K562 (cell line): ENCODE measurements around the gene HBP1. TPM values are rescaled to one million over a fixed set of nuclear protein-coding genes. Genes with fewer than 3 reads are reported as not detected.

ENCODE experiments used
- CEBPG ChIP-seq, 3 experiments: fragments of 200-800 bp in 1 of 3; sonication (Bioruptor generic) in 1 of 3; sonication (generic) in 1 of 3; formaldehyde crosslinking in 1 of 3; IDR thresholded peaks in 2 of 3; conservative IDR thresholded peaks in 1 of 3; 2 replicates each; pipeline versions ENCODE4 v1.6.1 to v1.8.0; 2016 to 2022; ENCODE audit warnings: missing compliant biosample characterization in 2 of 3, missing genetic modification characterization in 2 of 3, mild to moderate bottlenecking in 1 of 3, missing genetic modification reagents in 1 of 3
- GTF2E2 ChIP-seq: fragments of 200-800 bp; sonication (Bioruptor generic); IDR thresholded peaks from 2 replicates; pipeline ENCODE4 v1.6.1; 2016; ENCODE audit warnings: missing genetic modification characterization, missing compliant biosample characterization
- ZNF507 ChIP-seq: conservative IDR thresholded peaks from 2 replicates; pipeline ENCODE4 v1.6.1; 2017; ENCODE audit warnings: missing genetic modification characterization, missing compliant biosample characterization
- polyA plus RNA-seq, 8 experiments: library from polyadenylated mRNA; depleted of rRNA in 4 of 8; stranded (reverse) in 5 of 8; unstranded in 3 of 8; fragments of >200 nt; fragmentation: Nextera tagmentation in 2 of 8; fragmentation: Illumina TruSeq in 1 of 8; extraction: Ambion mirVana in 2 of 8; extraction: Trizol in 1 of 8; gene quantifications; 2 replicates each; pipeline versions ENCODE4 v1.2.1 to v1.2.3, GENCODE V29; 2011 to 2014; ENCODE audit warnings: inconsistent platforms in 1 of 8, missing spikeins in 1 of 8
- total RNA-seq, 7 experiments: library from RNA; depleted of rRNA in 6 of 7; stranded (reverse); fragments of >200 nt in 6 of 7; fragmentation: Illumina TruSeq in 2 of 7; extraction: Trizol in 2 of 7; gene quantifications; 2 replicates each; pipeline versions ENCODE4 v1.2.1 to v1.2.3, GENCODE V29; 2011 to 2021; ENCODE audit warnings: low replicate concordance in 1 of 7
- TF ChIP-seq, protein P1 (sequence below), 2 experiments: fragments of 450-650 bp; formaldehyde crosslinking in 1 of 2; IDR thresholded peaks; 2 replicates each; pipeline versions ENCODE4 v1.4.0 to v1.6.1; 2014 to 2020; ENCODE audit warnings: mild to moderate bottlenecking in 2 of 2, borderline replicate concordance in 1 of 2, low read depth in 1 of 2
- TF ChIP-seq, protein P2 (sequence below): sonication (generic); formaldehyde crosslinking; IDR thresholded peaks from 2 replicates; pipeline ENCODE4 v1.8.0; 2022; ENCODE audit warnings: missing genetic modification reagents, mild to moderate bottlenecking, borderline replicate concordance
- TF ChIP-seq, protein P3 (sequence below), 2 experiments: fragments of 450-650 bp in 1 of 2; IDR thresholded peaks; 2 replicates each; pipeline ENCODE4 v1.6.1; 2011 to 2017; ENCODE audit warnings: low read depth in 2 of 2, antibody characterized with exemption in 1 of 2, borderline replicate concordance in 1 of 2, low read length in 1 of 2, mild to moderate bottlenecking in 1 of 2, mixed read lengths in 1 of 2; ENCODE audit not compliant: control insufficient read depth in 1 of 2
- TF ChIP-seq, protein P4 (sequence below): fragments of 250-450 bp; sonication (Bioruptor Pico); IDR thresholded peaks from 2 replicates; pipeline ENCODE4 v1.4.0; 2020

HBP1 gene
- total and polyA plus RNA-seq, 9 of the 15 experiments (the other 6 are each of a cell fraction or from before 2014, with no cell fraction given): 18.7 to 59.9 (median 27.0) TPM

DNA sequence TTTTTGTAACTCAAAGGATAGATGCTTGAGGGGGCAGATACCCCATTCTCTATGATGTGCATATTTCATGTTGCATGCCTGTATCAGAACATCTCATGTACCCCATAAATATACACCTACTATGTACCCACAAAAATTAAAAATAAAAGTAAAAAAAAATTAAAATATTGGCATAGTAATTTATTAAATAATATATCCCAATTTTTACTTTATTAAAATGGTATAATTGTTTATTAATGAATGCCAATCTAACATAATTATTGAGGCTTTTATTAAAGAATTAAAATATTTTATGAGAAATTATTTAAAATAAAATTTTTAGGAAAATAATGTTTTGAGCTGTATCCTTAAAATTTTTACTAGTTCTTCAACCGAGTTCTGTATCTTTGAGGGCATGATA lies 18.9 kb upstream of the HBP1 start (continued):
- TF ChIP-seq CEBPG (CRISPR knock-in tag; IDR thresholded peaks at IDR 0.05): no peak
- TF ChIP-seq CEBPG (tag; conservative IDR thresholded peaks at IDR 0.05 in 1 of 2, IDR thresholded peaks at IDR 0.05 in 1 of 2): no peak
- TF ChIP-seq, protein P1, sequence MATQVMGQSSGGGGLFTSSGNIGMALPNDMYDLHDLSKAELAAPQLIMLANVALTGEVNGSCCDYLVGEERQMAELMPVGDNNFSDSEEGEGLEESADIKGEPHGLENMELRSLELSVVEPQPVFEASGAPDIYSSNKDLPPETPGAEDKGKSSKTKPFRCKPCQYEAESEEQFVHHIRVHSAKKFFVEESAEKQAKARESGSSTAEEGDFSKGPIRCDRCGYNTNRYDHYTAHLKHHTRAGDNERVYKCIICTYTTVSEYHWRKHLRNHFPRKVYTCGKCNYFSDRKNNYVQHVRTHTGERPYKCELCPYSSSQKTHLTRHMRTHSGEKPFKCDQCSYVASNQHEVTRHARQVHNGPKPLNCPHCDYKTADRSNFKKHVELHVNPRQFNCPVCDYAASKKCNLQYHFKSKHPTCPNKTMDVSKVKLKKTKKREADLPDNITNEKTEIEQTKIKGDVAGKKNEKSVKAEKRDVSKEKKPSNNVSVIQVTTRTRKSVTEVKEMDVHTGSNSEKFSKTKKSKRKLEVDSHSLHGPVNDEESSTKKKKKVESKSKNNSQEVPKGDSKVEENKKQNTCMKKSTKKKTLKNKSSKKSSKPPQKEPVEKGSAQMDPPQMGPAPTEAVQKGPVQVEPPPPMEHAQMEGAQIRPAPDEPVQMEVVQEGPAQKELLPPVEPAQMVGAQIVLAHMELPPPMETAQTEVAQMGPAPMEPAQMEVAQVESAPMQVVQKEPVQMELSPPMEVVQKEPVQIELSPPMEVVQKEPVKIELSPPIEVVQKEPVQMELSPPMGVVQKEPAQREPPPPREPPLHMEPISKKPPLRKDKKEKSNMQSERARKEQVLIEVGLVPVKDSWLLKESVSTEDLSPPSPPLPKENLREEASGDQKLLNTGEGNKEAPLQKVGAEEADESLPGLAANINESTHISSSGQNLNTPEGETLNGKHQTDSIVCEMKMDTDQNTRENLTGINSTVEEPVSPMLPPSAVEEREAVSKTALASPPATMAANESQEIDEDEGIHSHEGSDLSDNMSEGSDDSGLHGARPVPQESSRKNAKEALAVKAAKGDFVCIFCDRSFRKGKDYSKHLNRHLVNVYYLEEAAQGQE (IDR thresholded peaks at IDR 0.05; ENCODE audit: borderline replicate concordance): no peak
- TF ChIP-seq, protein P1 (CRISPR knock-in tag; IDR thresholded peaks at IDR 0.05; ENCODE audit: low read depth): no peak
- TF ChIP-seq, protein P2, sequence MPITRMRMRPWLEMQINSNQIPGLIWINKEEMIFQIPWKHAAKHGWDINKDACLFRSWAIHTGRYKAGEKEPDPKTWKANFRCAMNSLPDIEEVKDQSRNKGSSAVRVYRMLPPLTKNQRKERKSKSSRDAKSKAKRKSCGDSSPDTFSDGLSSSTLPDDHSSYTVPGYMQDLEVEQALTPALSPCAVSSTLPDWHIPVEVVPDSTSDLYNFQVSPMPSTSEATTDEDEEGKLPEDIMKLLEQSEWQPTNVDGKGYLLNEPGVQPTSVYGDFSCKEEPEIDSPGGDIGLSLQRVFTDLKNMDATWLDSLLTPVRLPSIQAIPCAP (CRISPR knock-in tag): no peak
- TF ChIP-seq, protein P3, sequence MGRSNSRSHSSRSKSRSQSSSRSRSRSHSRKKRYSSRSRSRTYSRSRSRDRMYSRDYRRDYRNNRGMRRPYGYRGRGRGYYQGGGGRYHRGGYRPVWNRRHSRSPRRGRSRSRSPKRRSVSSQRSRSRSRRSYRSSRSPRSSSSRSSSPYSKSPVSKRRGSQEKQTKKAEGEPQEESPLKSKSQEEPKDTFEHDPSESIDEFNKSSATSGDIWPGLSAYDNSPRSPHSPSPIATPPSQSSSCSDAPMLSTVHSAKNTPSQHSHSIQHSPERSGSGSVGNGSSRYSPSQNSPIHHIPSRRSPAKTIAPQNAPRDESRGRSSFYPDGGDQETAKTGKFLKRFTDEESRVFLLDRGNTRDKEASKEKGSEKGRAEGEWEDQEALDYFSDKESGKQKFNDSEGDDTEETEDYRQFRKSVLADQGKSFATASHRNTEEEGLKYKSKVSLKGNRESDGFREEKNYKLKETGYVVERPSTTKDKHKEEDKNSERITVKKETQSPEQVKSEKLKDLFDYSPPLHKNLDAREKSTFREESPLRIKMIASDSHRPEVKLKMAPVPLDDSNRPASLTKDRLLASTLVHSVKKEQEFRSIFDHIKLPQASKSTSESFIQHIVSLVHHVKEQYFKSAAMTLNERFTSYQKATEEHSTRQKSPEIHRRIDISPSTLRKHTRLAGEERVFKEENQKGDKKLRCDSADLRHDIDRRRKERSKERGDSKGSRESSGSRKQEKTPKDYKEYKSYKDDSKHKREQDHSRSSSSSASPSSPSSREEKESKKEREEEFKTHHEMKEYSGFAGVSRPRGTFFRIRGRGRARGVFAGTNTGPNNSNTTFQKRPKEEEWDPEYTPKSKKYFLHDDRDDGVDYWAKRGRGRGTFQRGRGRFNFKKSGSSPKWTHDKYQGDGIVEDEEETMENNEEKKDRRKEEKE (IDR thresholded peaks at IDR 0.05; ENCODE audit: borderline replicate concordance in 1 of 2, control insufficient read depth in 1 of 2, low read depth in 2 of 2, low read length in 1 of 2): no peak
- TF ChIP-seq ZNF507 (tag): peak; percentile 19; the same call in 1 of the 2 replicates
- TF ChIP-seq, protein P4, sequence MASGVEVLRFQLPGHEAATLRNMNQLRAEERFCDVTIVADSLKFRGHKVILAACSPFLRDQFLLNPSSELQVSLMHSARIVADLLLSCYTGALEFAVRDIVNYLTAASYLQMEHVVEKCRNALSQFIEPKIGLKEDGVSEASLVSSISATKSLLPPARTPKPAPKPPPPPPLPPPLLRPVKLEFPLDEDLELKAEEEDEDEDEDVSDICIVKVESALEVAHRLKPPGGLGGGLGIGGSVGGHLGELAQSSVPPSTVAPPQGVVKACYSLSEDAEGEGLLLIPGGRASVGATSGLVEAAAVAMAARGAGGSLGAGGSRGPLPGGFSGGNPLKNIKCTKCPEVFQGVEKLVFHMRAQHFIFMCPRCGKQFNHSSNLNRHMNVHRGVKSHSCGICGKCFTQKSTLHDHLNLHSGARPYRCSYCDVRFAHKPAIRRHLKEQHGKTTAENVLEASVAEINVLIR (CRISPR knock-in tag): no peak
- TF ChIP-seq GTF2E2 (tag): peak; percentile 82; the same call in 1 of the 2 replicates
